MM.1S (cell line): ENCODE results near the gene ERLEC1.

ENCODE experiments used
- DNase-seq: peaks from one replicate; pipeline ENCODE4 v3.0.0-alpha.2; 2015
- H2AFZ ChIP-seq: fragments of 300-600 bp; sonication (generic); 2 replicates; pipeline ENCODE4 v1.6.0; 2016; ENCODE audit warnings: antibody characterized with exemption, low read length
- H3F3A ChIP-seq: fragments of 300-600 bp; sonication (generic); 2 replicates; pipeline ENCODE4 v1.6.1; 2016; ENCODE audit warnings: mild to moderate bottlenecking, antibody characterized with exemption, low read length, moderate library complexity, mixed read lengths; ENCODE audit not compliant: insufficient read depth
- H3K27ac ChIP-seq: fragments of 300-600 bp; sonication (generic); 2 replicates; pipeline ENCODE4 v1.5.1; 2016; ENCODE audit warnings: mild to moderate bottlenecking, low read length
- H3K27me3 ChIP-seq: fragments of 300-600 bp; sonication (generic); replicated peaks from 2 replicates; pipeline ENCODE4 v1.6.0; 2016; ENCODE audit warnings: low read length; ENCODE audit not compliant: insufficient read depth
- H3K36me3 ChIP-seq: fragments of 300-600 bp; sonication (generic); replicated peaks from 2 replicates; pipeline ENCODE4 v1.6.1; 2016; ENCODE audit warnings: mild to moderate bottlenecking, low read length, mixed read lengths; ENCODE audit not compliant: insufficient read depth
- H3K4me1 ChIP-seq: fragments of 300-600 bp; sonication (generic); 2 replicates; pipeline ENCODE4 v1.6.1; 2016; ENCODE audit warnings: low read length, mixed read lengths
- H3K4me2 ChIP-seq: fragments of 300-600 bp; sonication (generic); 2 replicates; pipeline ENCODE4 v1.6.0; 2016; ENCODE audit warnings: low read depth, low read length
- H3K4me3 ChIP-seq: fragments of 300-600 bp; sonication (generic); 2 replicates; pipeline ENCODE4 v1.5.1; 2016; ENCODE audit warnings: low read length, mixed read lengths
- H3K79me2 ChIP-seq: fragments of 300-600 bp; sonication (generic); 2 replicates; pipeline ENCODE4 v1.6.1; 2016; ENCODE audit warnings: mixed run types, low read length, mixed read lengths
- H3K9ac ChIP-seq: fragments of 300-600 bp; sonication (generic); 2 replicates; pipeline ENCODE4 v1.6.1; 2016; ENCODE audit warnings: low read length, mixed read lengths
- H3K9me2 ChIP-seq: fragments of 300-600 bp; sonication (generic); replicated peaks from 2 replicates; pipeline ENCODE4 v1.6.1; 2016; ENCODE audit warnings: mild to moderate bottlenecking, low read length, mixed read lengths; ENCODE audit not compliant: insufficient read depth
- H3K9me3 ChIP-seq: fragments of 300-600 bp; sonication (generic); replicated peaks from 2 replicates; pipeline ENCODE4 v1.6.1; 2016; ENCODE audit warnings: mild to moderate bottlenecking, low read length, mixed read lengths; ENCODE audit not compliant: insufficient read depth
- H4K20me1 ChIP-seq: fragments of 300-600 bp; sonication (generic); 2 replicates; pipeline ENCODE4 v1.6.1; 2016; ENCODE audit warnings: mild to moderate bottlenecking, low read length, moderate library complexity, mixed read lengths; ENCODE audit not compliant: insufficient read depth
- CTCF ChIP-seq: fragments of 300-600 bp; sonication (generic); IDR thresholded peaks from 2 replicates; pipeline ENCODE4 v1.5.1; 2016; ENCODE audit warnings: antibody characterized with exemption, low read length, mixed read lengths
- EZH2 ChIP-seq: fragments of 300-600 bp; sonication (generic); optimal IDR thresholded peaks from 2 replicates; pipeline ENCODE3; 2017; ENCODE audit warnings: low read depth, mild to moderate bottlenecking, antibody characterized with exemption, low read length, mixed read lengths
- EZH2phosphoT487 ChIP-seq: fragments of 300-600 bp; sonication (generic); IDR thresholded peaks from 2 replicates; pipeline ENCODE4 v1.6.1; 2018; ENCODE audit warnings: antibody characterized with exemption, low read length

ERLEC1 gene

DNA sequence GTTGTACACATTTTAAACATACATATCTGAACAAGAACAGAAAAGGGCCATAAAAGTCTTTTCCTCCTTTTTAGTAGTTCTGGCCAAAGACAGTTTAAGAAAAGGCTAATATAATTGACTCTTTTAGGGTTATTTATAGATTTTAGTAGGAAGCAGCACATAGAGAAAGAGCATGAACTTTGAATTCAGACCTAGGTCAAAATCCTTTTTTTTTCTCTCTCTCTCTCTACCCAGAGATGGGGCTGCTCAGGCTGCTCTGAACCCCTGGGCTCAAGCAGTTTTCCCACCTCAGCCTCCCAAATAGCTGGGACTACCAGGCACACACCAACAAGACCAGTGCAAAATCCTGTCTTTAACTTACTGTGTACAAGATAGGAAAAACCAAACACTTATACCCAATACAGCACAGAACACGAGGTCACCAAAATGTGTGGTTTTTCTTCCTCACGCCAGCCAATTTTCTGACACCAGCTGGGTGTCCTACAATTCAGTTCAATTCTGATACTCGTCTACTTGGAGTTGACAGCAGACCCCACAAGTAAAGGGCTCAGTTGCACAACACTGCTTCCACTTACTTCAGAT, 32.1 kb downstream of the ERLEC1 start:
- Histone ChIP-seq H3K4me2 (no peak overlapping the region), H3K4me1 (no peaks in the 10 kb centered on the region), H3K27me3 (no peaks in the 10 kb centered on the region), H3F3A (no peaks in the 10 kb centered on the region), H3K27ac (no peak overlapping the region), H3K9me2 (no peaks in the 10 kb centered on the region), H3K36me3 (no peaks in the 10 kb centered on the region; the same call in 1 of the 2 replicates), H3K79me2 (no peaks in the 10 kb centered on the region), H3K9me3 (no peaks in the 10 kb centered on the region), H3K4me3 (no peak overlapping the region), H3K9ac (no peak overlapping the region), H4K20me1 (no peaks in the 10 kb centered on the region), H2AFZ (no peak overlapping the region)
- no peak for TF ChIP-seq EZH2
- TF ChIP-seq CTCF: no peak
- TF ChIP-seq EZH2phosphoT487: no peak
- DNase-seq: no peak

DNA sequence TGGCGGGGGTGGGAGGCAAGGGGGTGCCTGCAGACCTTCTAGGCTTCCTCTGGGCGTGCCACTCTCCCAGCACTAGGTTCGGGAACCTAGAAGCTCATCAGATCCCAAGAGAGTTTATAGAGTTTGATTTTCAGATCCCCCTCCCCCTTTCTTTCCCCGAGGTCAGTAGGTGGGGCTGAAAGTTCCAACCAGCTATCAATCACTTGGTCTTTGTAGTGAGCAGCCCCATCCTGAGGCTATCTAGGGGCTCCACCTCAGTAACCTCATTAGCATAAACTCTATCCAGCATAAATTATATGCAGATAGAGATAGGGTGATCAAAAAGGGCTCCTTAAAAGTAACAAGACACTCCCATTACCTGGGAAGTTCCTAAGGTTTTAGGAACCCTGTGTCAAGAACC, 32.8 kb downstream of the ERLEC1 start:
- Histone ChIP-seq H3K79me2 (no peaks in the 10 kb centered on the region), H3K9ac (no peak overlapping the region), H3K9me2 (no peaks in the 10 kb centered on the region), H3K4me1 (no peaks in the 10 kb centered on the region), H3K27ac (no peak overlapping the region), H3F3A (no peaks in the 10 kb centered on the region), H3K9me3 (no peaks in the 10 kb centered on the region), H2AFZ (no peak overlapping the region), H3K36me3 (no peaks in the 10 kb centered on the region), H4K20me1 (no peaks in the 10 kb centered on the region), H3K4me2 (no peak overlapping the region), H3K4me3 (no peak overlapping the region), H3K27me3 (no peaks in the 10 kb centered on the region)
- DNase-seq: no peak
- TF ChIP-seq EZH2 (no peak), CTCF (no peak), EZH2phosphoT487 (no peak)

GRCh38 chr2:53820048-53820447, 33.2 kb downstream of the ERLEC1 start:
- no peaks in the 10 kb centered on the region for H3K9me3 ChIP-seq
- no peaks in the 10 kb centered on the region for H3K4me1 ChIP-seq
- no peaks in the 10 kb centered on the region for H4K20me1 ChIP-seq
- H3K27me3 ChIP-seq: no peaks in the 10 kb centered on the region
- no peak overlapping the region for H3K4me2 ChIP-seq
- H3K36me3 ChIP-seq: no peaks in the 10 kb centered on the region
- no peaks in the 10 kb centered on the region for H3K9me2 ChIP-seq
- no peak overlapping the region for H3K9ac ChIP-seq
- no peak for TF ChIP-seq CTCF
- TF ChIP-seq EZH2phosphoT487: no peak
- TF ChIP-seq EZH2: no peak
- no peak for DNase-seq
- H2AFZ ChIP-seq: no peak overlapping the region
- H3K4me3 ChIP-seq: no peak overlapping the region
- H3K27ac ChIP-seq: no peak overlapping the region
- H3K79me2 ChIP-seq: no peaks in the 10 kb centered on the region
- H3F3A ChIP-seq: no peaks in the 10 kb centered on the region
